Mesendoderm (in vitro differentiated cells): ENCODE measurements around the gene CGB7.
"Not testable (repeated sequence)": the region's sequence is repeated elsewhere in the genome, so short reads cannot be mapped to it uniquely, and the experiment has no call there.

ENCODE experiments used
- DNase-seq: peaks from one replicate; pipeline ENCODE4 v3.0.0; 2013
- H2AK5ac ChIP-seq: 2 replicates; pipeline ENCODE4 v1.6.1; 2013; ENCODE audit warnings: low read length, inconsistent platforms
- H2BK120ac ChIP-seq: 2 replicates; pipeline ENCODE4 v1.6.1; 2013; ENCODE audit warnings: low read depth, mild to moderate bottlenecking, low read length, moderate library complexity, mixed read lengths
- H2BK15ac ChIP-seq: replicated peaks from 2 replicates; pipeline ENCODE4 v1.6.1; 2013; ENCODE audit warnings: low read depth, mild to moderate bottlenecking, moderate library complexity
- H2BK5ac ChIP-seq: 2 replicates; pipeline ENCODE4 v1.6.1; 2013; ENCODE audit warnings: low read length, inconsistent platforms
- H3K18ac ChIP-seq: 2 replicates; pipeline ENCODE4 v1.6.1; 2013; ENCODE audit warnings: mild to moderate bottlenecking, low read length, mixed read lengths
- H3K23ac ChIP-seq: one replicate; pipeline ENCODE4 v1.6.1; 2013; ENCODE audit warnings: low read length
- H3K27ac ChIP-seq: 2 replicates; pipeline ENCODE4 v1.5.1; 2013; ENCODE audit warnings: low read depth, mild to moderate bottlenecking, inconsistent platforms, low read length, moderate library complexity
- H3K27me3 ChIP-seq: 2 replicates; pipeline ENCODE4 v1.6.1; 2013; ENCODE audit warnings: low read length, control low read depth, mild to moderate bottlenecking, inconsistent platforms; ENCODE audit not compliant: insufficient read depth, poor library complexity
- H3K36me3 ChIP-seq: 2 replicates; pipeline ENCODE4 v1.6.1; 2013; ENCODE audit warnings: low read length, inconsistent platforms; ENCODE audit not compliant: control insufficient read depth, insufficient read depth
- H3K4ac ChIP-seq: one replicate; pipeline ENCODE4 v1.6.1; 2013; ENCODE audit warnings: low read depth, mild to moderate bottlenecking, low read length, moderate library complexity
- H3K4me1 ChIP-seq: 2 replicates; pipeline ENCODE4 v1.6.1; 2013; ENCODE audit warnings: low read depth, low read length, inconsistent platforms; ENCODE audit not compliant: control insufficient read depth
- H3K4me2 ChIP-seq: 2 replicates; pipeline ENCODE4 v1.6.1; 2013; ENCODE audit warnings: low read length
- H3K4me3 ChIP-seq: 2 replicates; pipeline ENCODE4 v1.5.1; 2013; ENCODE audit warnings: mild to moderate bottlenecking, low read length
- H3K56ac ChIP-seq: one replicate; pipeline ENCODE4 v1.6.1; 2013; ENCODE audit warnings: low read length
- H3K79me1 ChIP-seq: 2 replicates; pipeline ENCODE4 v1.6.1; 2013; ENCODE audit warnings: low read length, inconsistent platforms
- H3K79me2 ChIP-seq: 2 replicates; pipeline ENCODE4 v1.6.1; 2013; ENCODE audit warnings: mild to moderate bottlenecking, low read length; ENCODE audit not compliant: control insufficient read depth, insufficient read depth
- H3K9ac ChIP-seq: 2 replicates; pipeline ENCODE4 v1.6.1; 2013; ENCODE audit warnings: low read length, inconsistent platforms
- H4K5ac ChIP-seq: one replicate; pipeline ENCODE4 v1.6.1; 2013; ENCODE audit warnings: low read length
- H4K8ac ChIP-seq: one replicate; pipeline ENCODE4 v1.6.1; 2013; ENCODE audit warnings: low read depth, mild to moderate bottlenecking, control low read depth, low read length, moderate library complexity
- WGBS: extraction: QIAGEN DNeasy Blood & Tissue Kit; methylation state at CpG from one replicate; pipeline ENCODE4 v1.1.7; 2013; ENCODE audit warnings: low lambda C conversion rate, missing lambda C conversion rate; ENCODE audit not compliant: insufficient coverage; ENCODE audit errors: extremely low coverage; 5-methylcytosine and 5-hydroxymethylcytosine counted together

Gene CGB7

GRCh38 chr19:49031642-49032301 lies 25.8 kb downstream of the CGB7 start, which contains the start of gene CGB2:
TSS of gene CGB2 (plus strand) at chr19:49031890. CDS start at chr19:49032096, 206 bp downstream.
- not testable (repeated sequence) for H3K23ac ChIP-seq, H3K18ac ChIP-seq, H2BK5ac ChIP-seq, H2BK15ac ChIP-seq, H3K79me1 ChIP-seq, H2BK120ac ChIP-seq, H3K27ac ChIP-seq, H3K4ac ChIP-seq, H3K4me3 ChIP-seq, H3K27me3 ChIP-seq, H4K5ac ChIP-seq, H3K79me2 ChIP-seq, H3K4me1 ChIP-seq, H3K56ac ChIP-seq, H3K9ac ChIP-seq, H3K36me3 ChIP-seq, H3K4me2 ChIP-seq, H4K8ac ChIP-seq, H2AK5ac ChIP-seq
- peak; percentile 80 for DNase-seq
- WGBS: no CpG with 5 or more reads among the region's 28 CpGs

- not testable (repeated sequence) for H3K18ac ChIP-seq, H3K4ac ChIP-seq, H2BK5ac ChIP-seq, H3K23ac ChIP-seq, H3K36me3 ChIP-seq, H2AK5ac ChIP-seq, H3K79me2 ChIP-seq, H3K4me3 ChIP-seq, H3K4me2 ChIP-seq, H4K5ac ChIP-seq, H3K56ac ChIP-seq, H3K79me1 ChIP-seq, DNase-seq, H3K9ac ChIP-seq, H4K8ac ChIP-seq, H2BK120ac ChIP-seq, H3K4me1 ChIP-seq, H2BK15ac ChIP-seq, H3K27me3 ChIP-seq, H3K27ac ChIP-seq
- WGBS: no CpG with 5 or more reads among the region's 8 CpGs
Observed at GRCh38 chr19:49030323-49030722, 27.2 kb downstream of the CGB7 start.

GRCh38 chr19:49029749-49030148 lies 27.8 kb downstream of the CGB7 start:
- not testable (repeated sequence) for H3K23ac ChIP-seq, H3K18ac ChIP-seq, H3K27ac ChIP-seq, H4K5ac ChIP-seq, H2BK15ac ChIP-seq, H3K4me2 ChIP-seq, H3K9ac ChIP-seq, H3K4ac ChIP-seq, H4K8ac ChIP-seq, H3K4me1 ChIP-seq, H3K4me3 ChIP-seq, H2BK5ac ChIP-seq, H2AK5ac ChIP-seq, H3K56ac ChIP-seq, H2BK120ac ChIP-seq, H3K27me3 ChIP-seq, H3K79me2 ChIP-seq, DNase-seq, H3K79me1 ChIP-seq, H3K36me3 ChIP-seq
- no CpG with 5 or more reads among the region's 14 CpGs for WGBS

- not testable (repeated sequence) for H3K27ac ChIP-seq
Observed at GRCh38 chr19:49028686-49029085, 28.9 kb downstream of the CGB7 start.

GRCh38 chr19:49025599-49025998 lies 31.9 kb downstream of the CGB7 start:
- not testable (repeated sequence) for H3K56ac ChIP-seq, H2BK120ac ChIP-seq, H4K5ac ChIP-seq, H2AK5ac ChIP-seq, H3K27me3 ChIP-seq, H2BK15ac ChIP-seq, H3K36me3 ChIP-seq, H3K27ac ChIP-seq, H3K4me1 ChIP-seq, H4K8ac ChIP-seq, H3K4me3 ChIP-seq, H2BK5ac ChIP-seq, H3K23ac ChIP-seq, H3K9ac ChIP-seq, H3K4me2 ChIP-seq, H3K79me1 ChIP-seq, H3K18ac ChIP-seq, H3K4ac ChIP-seq, DNase-seq, H3K79me2 ChIP-seq
- no CpG with 5 or more reads among the region's 23 CpGs for WGBS

More at GRCh38 chr19:49028686-49029085, 28.9 kb downstream of the CGB7 start:
- H3K27me3 ChIP-seq, H3K4ac ChIP-seq, H2BK120ac ChIP-seq, H4K8ac ChIP-seq, H2BK15ac ChIP-seq, H3K9ac ChIP-seq, H3K4me1 ChIP-seq, H3K79me1 ChIP-seq, H3K36me3 ChIP-seq, H2BK5ac ChIP-seq, H3K18ac ChIP-seq, H3K4me2 ChIP-seq, H4K5ac ChIP-seq, H2AK5ac ChIP-seq, H3K23ac ChIP-seq, H3K56ac ChIP-seq, H3K79me2 ChIP-seq, DNase-seq, H3K4me3 ChIP-seq: not testable (repeated sequence)
- WGBS: no CpG with 5 or more reads among the region's 9 CpGs

GRCh38 chr19:49025088-49025487 lies 32.5 kb downstream of the CGB7 start:
- H4K8ac ChIP-seq, H3K79me1 ChIP-seq, H3K23ac ChIP-seq, H3K27ac ChIP-seq, H3K4ac ChIP-seq, H3K27me3 ChIP-seq, H3K4me3 ChIP-seq, H3K36me3 ChIP-seq, H3K79me2 ChIP-seq, H3K9ac ChIP-seq, H2AK5ac ChIP-seq, H2BK5ac ChIP-seq, H2BK120ac ChIP-seq, H4K5ac ChIP-seq, H3K4me1 ChIP-seq, H3K56ac ChIP-seq, H2BK15ac ChIP-seq, DNase-seq, H3K18ac ChIP-seq, H3K4me2 ChIP-seq: not testable (repeated sequence)
- WGBS: no CpG with 5 or more reads among the region's 6 CpGs
